ENCODE data around the gene ITGAD. TPM values are rescaled to one million over a fixed set of nuclear protein-coding genes. Genes with fewer than 3 reads are reported as not detected.

ITGAD gene
- total RNA-seq, 1 donor from 2014 or later, result not detected

GRCh38 chr16:31459687-31460581 is 66.8 kb downstream of the ITGAD start:
- no peak for DNase-seq (ENCODE audit: low read depth)
- H3K4me3 ChIP-seq (ENCODE audit: low read depth, low read length), result peak overlapping the region; percentile 93
- no peak for TF ChIP-seq CTCF (conservative IDR thresholded peaks at IDR 0.05; ENCODE audit: low read depth, low read length)

- peak overlapping the region; percentile 70 for H3K4me3 ChIP-seq (ENCODE audit: low read depth, low read length)
- peak; percentile 78 for TF ChIP-seq CTCF (conservative IDR thresholded peaks at IDR 0.05; ENCODE audit: low read depth, low read length)
- DNase-seq (ENCODE audit: low read depth), result no peak
These were observed 67.5 kb downstream of the ITGAD start for GRCh38 chr16:31460582-31461002.

- no peak for DNase-seq (ENCODE audit: low read depth)
- no peak overlapping the region for H3K4me3 ChIP-seq (ENCODE audit: low read depth, low read length)
- TF ChIP-seq CTCF (conservative IDR thresholded peaks at IDR 0.05; ENCODE audit: low read depth, low read length), result no peak
These were observed 68.2 kb downstream of the ITGAD start for GRCh38 chr16:31461201-31461920.

GRCh38 chr16:31461921-31462804 is 69.0 kb downstream of the ITGAD start:
- no peak for TF ChIP-seq CTCF (conservative IDR thresholded peaks at IDR 0.05; ENCODE audit: low read depth, low read length)
- no peak for DNase-seq (ENCODE audit: low read depth)
- no peak overlapping the region for H3K4me3 ChIP-seq (ENCODE audit: low read depth, low read length)

- no peak overlapping the region for H3K4me3 ChIP-seq (ENCODE audit: low read depth, low read length)
- no peak for TF ChIP-seq CTCF (conservative IDR thresholded peaks at IDR 0.05; ENCODE audit: low read depth, low read length)
- no peak for DNase-seq (ENCODE audit: low read depth)
These were observed 71.2 kb downstream of the ITGAD start for GRCh38 chr16:31464348-31464769.

- H3K4me3 ChIP-seq (ENCODE audit: low read depth, low read length), result no peak overlapping the region
- DNase-seq (ENCODE audit: low read depth), result no peak
- TF ChIP-seq CTCF (conservative IDR thresholded peaks at IDR 0.05; ENCODE audit: low read depth, low read length), result no peak
These were observed 71.7 kb downstream of the ITGAD start for GRCh38 chr16:31464781-31465260.

All from epithelial cell of proximal tubule (primary cell).